Stimulated activated CD4-positive, alpha-beta T cell treated with anti-CD3 and anti-CD28 coated beads, Interleukin-12 subunit alpha, Interleukin-12 subunit beta, amount 100 ng/mL, for 4 hours (primary cell): Measurements from ENCODE around the gene REC8.

Experiments used
- DNase-seq: peaks from one replicate; pipeline ENCODE4 v3.0.0-alpha.2; 2020

Gene REC8

DNA sequence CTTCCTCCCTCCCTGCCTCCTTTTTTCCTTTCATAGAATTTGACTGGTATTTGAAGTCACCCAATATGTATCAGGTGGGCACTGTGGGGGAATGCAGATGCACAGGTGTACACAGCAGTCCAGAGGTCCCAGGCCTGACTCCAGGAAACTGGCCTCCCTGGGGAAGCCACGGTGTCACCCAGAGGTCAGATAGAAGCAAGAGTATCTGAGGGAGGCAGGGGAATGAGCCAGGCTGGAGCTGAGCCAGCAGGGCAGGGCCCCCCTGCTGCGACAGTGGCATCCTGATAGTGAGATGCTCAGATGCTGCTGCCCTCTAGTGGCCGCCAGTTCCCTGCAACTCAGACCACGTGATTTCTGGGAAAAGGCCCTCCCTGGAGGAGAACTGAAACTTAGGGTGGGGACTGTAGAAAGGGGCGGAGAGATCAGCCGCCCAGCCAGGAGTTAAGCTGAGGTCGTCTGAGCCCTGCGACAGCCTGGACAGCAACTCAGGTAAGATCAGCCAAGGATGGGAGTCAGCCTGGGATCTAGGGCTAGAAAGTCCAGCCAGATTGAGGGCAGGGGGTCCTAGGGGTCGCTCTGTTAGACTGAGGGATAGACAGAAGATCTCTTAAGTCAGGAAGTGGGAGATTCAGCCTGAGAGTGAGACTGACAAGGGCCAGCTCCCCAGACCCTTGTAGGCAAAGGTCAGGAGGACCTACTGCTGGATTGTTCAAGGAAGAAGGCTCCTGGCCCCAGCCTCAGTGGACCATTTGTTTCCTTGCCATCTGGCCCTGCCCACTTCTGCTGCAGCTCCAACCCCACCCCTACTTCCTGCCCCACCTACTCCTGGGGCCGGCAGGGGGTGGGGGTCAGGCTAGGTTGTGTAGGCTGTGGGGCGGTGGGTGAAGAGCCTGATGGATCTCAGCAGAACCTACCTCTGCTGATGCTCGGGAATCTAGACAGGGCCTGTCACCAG lies 10.8 kb upstream of the REC8 start, which contains the start of gene IRF9:
TSS of gene IRF9 (plus strand) at position 416 of the 955 bp plus-strand sequence. CDS start 880 bp downstream, outside the sequence.
- DNase-seq, result peak; percentile 96

DNA sequence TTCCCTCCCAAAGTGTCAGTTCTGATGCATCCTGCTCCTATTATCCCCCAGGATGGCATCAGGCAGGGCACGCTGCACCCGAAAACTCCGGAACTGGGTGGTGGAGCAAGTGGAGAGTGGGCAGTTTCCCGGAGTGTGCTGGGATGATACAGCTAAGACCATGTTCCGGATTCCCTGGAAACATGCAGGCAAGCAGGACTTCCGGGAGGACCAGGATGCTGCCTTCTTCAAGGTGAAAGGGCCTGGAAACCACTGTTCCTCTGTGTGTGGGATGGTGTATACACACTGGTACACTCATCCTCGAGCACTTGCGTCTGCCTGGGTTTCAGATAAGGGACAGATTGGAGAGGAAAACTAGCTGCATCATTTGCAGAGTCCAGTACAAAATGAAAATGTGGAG lies 9.8 kb upstream of the REC8 start:
- no peak for DNase-seq

DNA sequence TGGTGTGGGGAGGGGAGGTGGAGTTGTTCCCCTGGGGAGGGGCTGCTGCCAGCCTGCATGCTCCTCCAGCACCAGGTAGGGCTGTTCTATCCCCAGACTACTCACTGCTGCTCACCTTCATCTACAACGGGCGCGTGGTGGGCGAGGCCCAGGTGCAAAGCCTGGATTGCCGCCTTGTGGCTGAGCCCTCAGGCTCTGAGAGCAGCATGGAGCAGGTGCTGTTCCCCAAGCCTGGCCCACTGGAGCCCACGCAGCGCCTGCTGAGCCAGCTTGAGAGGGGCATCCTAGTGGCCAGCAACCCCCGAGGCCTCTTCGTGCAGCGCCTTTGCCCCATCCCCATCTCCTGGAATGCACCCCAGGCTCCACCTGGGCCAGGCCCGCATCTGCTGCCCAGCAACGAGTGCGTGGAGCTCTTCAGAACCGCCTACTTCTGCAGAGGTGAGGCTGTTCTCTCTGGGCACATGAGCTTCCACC lies 7.3 kb upstream of the REC8 start:
- DNase-seq, result no peak

DNA sequence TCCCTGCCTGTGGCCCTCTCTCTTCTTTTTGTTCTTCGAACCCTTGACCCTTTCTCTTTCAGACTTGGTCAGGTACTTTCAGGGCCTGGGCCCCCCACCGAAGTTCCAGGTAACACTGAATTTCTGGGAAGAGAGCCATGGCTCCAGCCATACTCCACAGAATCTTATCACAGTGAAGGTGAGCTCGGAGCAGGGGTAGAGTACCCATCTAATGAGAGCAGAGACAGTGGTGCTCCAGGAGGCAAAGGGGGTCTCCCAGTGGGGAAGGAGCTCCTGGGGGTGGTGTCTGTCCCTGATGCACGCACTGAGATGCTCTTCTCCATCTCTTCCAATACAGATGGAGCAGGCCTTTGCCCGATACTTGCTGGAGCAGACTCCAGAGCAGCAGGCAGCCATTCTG lies 6.1 kb upstream of the REC8 start:
- DNase-seq, result no peak

DNA sequence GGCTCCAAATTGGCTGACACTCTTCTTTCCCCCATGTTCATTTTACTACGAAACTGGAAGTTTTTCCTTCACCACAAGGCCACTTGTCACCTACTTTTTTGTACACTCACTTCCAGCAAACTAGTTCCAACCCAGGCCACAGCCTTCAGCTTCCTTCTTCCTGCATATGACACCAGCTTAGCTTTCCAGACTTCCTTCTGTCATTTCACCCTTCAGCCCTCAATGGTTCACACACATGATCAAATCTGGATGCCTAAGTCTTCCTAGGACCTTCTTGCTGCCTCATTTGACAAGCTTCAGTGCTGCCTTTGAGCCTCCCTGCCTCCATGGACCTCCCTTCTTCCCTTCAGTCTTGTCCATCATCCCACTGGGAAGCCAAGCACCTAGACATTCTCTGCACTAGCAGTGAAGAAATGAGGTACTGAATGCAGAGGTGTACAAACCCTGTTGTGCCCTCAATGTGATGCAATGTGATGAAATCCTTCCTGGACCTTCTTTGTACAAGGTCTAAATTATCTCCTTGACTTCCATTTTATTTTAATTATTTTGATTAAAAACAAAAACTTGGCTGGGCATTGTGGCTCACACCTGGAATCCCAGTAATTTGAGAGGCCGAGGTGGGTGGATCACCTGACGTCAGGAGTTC lies 4.3 kb upstream of the REC8 start:
- no peak for DNase-seq

DNA sequence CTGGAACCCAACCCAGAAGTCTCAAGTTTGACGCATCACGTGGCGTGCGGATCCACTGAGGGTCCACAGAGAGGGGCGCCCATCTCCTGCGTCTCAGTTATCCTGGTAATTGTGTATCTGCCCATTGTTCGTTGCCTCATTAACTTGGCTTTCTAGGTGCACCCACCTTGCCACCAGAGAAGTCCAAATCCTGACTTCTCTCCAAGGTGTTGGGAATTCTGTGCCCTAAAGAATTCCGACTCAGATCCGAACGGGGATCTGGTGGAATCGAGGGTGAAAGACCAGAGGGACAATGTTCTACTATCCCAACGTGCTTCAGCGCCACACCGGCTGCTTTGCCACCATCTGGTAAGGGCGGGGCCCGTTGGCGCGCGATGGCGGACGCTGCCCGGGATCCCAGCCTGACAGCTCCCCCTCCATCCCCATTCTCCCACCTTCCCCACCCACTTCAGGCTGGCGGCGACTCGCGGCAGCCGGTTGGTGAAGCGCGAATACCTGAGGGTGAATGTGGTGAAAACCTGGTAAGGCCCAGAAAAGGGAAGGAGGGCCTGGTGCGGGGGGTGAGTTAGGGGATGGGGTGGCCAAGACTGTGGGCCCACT lies 481 bp downstream of the REC8 start:
- DNase-seq, result no peak

DNA sequence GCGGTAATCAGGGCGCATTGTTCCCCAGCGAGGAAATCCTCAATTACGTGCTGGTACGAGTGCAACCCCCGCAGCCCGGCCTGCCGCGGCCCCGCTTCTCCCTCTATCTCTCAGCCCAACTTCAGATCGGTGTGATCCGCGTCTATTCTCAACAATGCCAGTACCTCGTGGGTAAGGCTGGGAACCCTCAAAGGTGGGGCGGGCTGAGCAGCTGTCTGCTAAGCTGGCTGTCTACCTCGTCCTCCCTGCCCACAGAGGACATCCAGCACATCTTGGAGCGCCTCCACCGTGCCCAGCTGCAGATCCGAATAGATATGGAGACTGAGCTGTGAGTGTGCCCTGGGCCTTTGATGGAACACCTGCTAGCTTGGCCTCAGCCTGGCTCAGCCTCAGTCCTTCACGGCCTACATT lies 996 bp downstream of the REC8 start:
- no peak for DNase-seq

DNA sequence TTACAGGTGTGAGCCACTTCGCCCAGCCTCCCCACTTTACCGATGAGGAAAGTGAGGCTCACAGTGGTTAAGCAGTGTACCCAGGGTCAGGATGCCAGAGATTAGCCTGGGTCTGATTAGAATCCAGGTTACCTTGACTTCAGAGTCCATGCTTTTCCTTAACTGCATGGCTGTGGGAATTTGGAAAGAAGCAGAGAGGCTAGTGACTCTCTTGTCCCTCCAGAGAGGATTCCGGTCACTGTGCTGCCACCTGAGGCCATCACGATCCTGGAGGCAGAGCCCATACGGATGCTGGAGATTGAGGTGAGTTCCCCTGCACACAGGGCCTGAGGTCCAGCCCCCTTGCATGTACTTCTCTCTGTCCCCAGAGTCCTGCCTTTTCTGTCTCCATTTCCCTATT lies 4.7 kb downstream of the REC8 start:
- no peak for DNase-seq

DNA sequence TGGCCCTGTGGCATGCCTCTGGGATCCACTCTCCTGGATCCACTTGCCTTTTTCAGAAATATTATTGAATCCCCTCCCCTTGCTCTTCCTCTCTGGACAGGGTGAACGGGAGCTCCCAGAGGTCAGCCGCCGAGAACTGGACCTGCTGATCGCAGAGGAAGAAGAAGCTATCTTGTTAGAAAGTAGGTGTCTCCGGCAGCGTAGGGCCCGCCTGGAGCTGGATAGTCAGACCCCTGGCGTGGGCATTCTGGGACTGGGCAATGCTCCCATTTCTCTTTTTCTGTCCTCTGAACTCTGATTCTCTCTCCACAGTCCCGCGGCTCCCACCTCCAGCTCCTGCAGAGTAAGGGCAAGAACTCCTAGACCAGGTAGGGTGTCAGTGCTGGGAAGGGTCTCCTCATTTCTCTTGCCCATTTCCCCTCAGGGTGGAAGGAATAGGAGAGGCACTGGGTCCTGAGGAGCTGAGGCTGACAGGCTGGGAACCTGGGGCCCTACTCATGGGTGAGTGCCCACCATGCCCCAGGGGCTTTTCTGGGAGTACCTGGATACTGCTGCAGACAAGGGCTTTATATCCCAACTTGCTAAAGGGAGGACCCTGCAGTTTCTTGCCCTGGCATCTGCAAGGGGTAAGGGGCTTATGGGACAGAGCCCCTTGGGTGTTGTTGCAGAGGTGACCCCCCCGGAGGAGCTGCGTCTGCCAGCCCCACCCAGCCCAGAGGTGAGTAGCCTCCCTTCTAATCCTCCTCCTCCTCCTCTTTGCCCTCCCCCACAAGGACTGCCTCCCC lies 5.4 kb downstream of the REC8 start:
- DNase-seq, result no peak

DNA sequence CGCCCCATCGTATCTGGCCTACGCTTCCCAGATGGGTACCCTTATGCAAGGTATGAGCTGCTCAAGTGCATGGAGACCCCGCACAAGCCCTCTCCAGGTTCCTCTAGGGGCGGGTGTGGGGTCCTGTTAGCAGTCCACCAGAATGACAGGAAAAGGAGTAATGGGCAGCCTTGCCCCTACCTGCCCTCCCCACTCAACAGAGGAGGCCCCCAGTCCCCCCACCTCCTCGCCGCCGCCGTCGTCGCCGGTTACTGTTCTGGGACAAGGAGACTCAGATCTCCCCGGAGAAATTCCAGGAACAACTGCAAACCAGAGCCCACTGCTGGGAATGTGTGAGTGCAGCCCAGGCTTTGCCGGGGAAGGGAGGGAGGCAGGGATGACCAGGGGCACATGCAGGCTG lies 6.0 kb downstream of the REC8 start:
- no peak for DNase-seq

DNA sequence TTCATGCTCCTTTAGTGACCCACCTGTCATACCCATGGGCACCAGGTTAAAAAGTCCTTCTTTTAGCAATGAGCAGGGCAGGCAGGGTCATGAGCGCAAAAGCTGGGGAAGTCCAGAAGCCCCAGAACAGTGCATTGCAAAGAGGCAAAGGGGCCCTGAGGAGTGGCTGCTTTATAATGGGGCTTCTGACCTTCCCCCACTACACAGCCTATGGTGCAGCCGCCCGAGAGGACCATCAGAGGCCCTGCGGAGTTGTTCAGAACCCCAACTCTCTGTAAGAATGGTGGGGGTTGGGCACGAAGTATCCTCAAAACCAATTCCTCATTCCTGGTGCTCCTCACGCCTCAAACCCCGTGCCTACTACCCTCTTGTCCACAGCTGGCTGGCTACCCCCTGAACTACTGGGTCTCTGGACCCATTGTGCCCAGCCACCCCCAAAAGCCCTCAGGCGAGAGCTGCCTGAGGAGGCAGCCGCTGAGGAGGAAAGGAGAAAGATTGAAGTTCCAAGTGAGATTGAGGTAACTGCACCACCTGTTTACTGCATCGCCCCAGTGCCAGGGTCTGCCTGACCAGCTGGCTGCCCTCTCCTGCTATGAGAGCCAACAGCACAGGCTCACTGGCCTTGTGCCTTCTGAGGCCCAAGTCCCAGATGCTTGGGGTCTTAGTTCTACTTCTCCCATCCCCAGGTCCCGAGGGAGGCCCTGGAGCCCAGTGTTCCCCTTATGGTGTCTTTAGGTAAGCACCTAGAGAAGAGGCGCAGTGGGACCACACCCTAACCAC lies 6.7 kb downstream of the REC8 start:
- DNase-seq, result no peak

DNA sequence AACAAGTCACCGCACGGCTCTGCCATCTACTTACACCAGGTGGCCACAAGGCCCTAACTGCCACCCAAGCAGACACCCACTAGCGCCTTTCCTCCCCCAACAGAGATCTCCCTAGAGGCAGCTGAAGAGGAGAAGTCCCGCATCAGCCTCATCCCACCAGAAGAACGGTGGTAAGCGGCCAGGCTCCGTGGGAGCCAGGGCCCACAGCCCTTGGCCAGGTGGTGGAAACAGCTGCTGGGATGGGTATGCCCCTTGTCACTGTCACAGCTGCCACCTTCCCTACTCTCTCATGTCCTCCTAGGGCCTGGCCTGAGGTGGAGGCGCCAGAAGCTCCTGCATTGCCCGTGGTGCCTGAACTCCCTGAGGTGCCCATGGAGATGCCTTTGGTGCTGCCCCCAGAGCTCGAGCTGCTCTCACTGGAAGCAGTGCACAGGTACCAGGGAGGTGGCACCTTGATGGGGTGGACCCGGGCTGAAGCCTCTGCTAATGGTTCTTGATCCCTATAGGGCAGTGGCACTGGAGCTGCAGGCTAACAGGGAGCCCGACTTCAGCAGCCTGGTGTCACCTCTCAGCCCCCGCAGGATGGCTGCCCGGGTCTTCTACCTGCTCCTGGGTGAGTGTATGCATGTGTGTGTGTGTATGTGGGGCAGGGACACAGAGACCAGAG lies 7.5 kb downstream of the REC8 start:
- DNase-seq, result no peak

DNA sequence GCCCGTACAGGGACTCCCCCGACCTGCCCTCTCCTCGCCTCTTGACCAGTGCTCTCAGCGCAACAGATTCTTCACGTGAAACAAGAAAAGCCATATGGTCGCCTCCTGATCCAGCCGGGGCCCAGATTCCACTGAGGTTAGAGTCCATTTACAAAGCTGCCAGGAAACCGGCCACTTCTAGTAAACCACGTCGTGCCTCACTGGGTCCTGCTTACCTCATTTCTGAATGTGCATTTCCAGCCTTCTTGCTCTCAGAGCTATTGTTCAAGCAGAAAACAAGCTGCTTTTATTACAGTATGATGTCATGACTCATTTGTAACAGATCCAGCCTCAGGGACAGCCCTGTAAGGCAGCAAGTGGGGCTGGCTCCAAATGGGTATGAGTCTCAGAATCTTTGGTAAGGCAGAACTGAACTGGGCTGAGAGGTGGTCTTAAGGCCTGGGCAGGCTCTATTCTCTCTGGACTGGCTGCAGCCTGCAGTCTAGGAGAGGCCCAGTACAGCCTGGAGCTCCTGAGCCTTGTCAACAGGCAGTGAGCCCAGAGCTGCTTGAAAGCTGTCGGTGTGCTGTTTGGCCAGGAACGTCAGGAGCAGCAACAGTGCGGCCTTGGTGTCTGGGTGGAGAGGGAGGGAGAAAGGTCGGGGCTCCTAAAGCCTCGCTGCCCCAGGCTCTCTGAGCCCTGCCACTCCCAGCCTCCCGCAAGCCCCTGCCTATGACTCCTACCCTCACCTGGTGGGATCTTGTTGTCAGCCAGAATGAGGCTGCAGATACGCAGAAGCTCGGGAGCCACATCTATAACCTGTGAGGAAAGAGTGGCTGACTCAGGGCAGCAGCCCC lies 8.3 kb downstream of the REC8 start:
- DNase-seq, result no peak

DNA sequence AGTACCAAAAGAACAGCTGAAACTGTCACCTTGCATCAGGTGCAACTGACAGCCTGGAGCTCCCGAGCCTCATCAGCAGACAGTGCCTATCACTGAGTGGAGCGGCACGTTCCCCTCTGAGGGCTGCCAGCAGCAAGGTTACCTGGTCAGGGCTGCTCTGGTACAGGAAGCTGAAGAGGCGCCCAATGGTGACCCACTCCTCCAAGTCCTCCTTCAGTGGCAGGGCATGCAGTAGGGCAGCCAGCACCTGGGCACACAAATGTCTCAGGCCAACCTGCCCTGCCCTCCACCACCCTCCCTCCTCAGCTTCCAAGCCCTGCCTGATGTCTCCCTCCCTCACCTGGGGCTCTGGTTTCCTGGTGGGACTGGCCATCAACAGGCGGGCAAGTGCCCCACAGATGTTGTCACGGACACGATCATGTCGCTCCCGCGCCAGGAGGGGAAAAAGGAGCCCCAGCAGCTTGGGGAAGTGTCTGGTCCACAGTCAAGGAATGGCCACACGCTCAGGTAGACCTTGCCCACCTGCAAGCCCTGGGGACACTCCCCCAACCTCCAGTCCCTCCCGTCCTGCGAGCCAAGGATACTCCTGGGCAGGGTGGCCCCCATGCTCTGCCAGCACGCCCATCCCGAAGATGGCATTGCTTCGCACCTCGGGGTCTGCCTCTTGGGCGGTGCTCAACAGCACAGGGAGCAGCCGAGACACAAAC lies 9.6 kb downstream of the REC8 start:
- DNase-seq, result no peak

DNA sequence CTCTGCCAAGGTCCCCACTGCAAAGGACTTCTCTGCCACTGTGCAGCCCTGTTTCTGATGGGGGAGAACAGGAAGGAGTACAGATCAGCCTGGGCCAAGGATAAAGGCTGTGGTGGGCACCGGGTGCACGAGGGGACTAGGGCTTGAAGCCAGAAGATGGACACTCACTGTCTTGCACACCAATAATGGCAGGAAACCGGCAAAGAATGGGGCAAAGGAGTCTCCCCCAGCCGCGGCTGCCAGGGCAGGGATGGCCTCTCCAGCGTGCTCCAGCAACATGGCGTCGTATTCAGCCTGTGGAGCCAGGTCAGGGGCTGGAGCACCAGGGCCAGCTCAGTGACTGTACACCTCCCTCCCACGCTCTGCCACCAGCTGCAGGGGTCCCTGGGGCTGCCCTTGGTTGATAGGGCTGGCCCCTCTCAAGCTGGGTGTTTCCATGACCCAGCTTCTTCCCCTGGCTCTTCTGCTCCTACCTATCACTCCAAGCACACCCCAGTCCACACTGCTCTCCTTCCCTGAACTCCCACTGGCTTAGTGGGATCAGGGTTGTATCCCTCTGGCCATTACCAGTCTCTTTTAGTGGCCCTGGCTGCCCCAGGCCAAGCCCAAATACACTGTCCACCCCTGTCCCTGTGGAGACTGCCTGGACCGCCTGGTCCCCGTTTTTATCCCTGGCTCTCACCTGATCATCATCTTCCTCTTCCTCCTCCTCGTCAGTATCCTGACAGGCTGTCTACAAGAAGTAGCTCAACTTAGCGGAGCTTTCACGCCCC lies 10.4 kb downstream of the REC8 start:
- no peak for DNase-seq

DNA sequence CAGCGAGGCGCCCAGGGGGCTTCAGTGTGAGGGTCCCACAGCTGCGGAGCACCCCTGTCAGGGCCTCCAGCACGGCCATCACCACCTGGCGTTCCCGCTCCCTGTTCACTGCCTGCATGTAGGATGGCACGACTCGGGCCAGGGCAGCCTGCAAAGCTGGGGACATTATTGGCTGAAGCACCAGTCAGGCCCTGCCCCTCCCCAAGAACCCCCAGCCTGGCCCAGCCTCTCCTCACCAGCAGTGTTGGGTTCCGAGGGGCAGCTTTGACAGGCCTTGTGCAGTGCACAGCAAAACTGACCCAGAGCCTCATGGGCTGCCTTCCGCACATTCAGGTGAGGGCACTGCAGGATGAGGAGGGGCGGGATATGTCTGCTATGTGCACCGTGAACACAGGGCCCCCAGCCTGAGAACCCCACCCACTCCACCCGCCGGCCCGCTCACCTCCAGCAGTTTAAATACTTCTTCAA lies 11.2 kb downstream of the REC8 start:
- no peak for DNase-seq

DNA sequence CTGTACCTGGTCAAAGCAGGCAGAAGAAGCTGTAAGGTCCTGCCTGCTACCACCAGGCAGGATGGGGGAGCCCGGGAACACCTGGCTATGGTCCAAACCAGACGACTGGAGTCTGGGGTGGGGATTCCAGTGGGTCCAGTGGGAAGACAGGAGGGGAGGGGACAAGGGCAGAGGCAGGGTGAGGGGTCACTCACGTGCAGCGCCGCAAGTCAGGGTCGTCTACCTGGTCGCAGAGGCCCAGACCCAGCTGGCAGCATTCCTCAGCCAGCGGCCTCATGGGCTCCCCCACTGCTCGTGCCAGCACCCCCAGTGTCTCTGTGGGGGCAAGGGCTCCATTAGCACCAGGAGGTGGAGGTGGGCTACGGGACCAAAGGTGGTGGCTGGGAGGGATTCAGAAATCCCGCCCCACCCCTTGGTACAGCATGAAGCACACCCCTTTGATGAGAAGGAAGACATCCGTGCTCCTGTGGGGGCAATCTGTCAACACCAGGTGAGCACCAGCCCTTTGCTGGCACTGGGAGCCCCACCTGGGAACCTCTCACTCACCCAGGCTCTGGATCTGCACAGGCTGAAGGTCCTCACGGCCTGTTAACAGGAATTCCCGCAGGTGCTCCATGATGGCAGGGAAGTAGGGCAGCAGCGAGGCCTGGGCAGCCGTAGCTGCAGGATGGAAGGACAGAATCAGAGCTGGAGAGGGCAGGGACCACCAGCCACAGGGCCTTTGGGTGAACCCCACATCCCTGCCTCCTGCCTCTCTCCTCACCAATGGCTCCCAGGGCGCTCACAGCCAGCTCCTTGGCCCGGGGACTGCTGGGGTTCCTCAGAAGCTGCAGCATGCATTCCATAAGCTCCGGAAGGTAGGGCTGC lies 12.5 kb downstream of the REC8 start:
- no peak for DNase-seq

DNA sequence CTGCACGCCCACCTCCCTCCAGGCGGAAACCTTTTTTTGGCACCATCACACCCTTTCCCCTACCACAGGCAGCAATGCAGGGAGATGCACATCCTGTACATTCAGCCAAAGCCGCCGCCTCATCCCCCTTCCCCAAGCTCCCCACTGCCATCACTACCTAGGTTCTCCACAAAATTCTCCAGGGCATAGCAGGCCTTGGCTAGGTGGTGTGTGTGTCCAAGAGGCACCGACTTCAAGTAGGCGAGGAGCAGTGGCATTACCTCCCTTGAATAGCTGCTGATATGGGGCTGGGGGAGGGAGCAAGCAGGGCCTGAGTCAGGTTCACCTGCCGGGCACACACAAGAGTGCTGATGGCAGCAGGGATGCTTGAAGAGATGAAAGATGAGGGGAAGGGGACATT lies 13.1 kb downstream of the REC8 start:
- no peak for DNase-seq
